B cell (primary cell): Measurements from ENCODE around the gene SCAMP3. TPM values are rescaled to one million over a fixed set of nuclear protein-coding genes. Genes with fewer than 3 reads are reported as not detected.
"Not testable (repeated sequence)": the region's sequence is repeated elsewhere in the genome, so short reads cannot be mapped to it uniquely, and the experiment has no call there.

Experiments used
- ATAC-seq: fragments of 200-7000 bp; cut with Tn5 transposase; one replicate; pipeline ENCODE4 v1.10.0; 2021; ENCODE audit warnings: low read depth, mild to moderate bottlenecking, moderate number of reproducible peaks, moderate library complexity
- CTCF ChIA-PET: fragments of 350-600 bp; sonication (Branson Sonifier 250); formaldehyde crosslinking; loops from one replicate; lab custom pipeline; 2021; ENCODE audit warnings: antibody characterized with exemption, inconsistent platforms; lab: Charles Lee
- POLR2A ChIA-PET: fragments of 350-600 bp; sonication (Branson Sonifier 250); formaldehyde crosslinking; loops from one replicate; lab custom pipeline; 2021; ENCODE audit warnings: antibody characterized with exemption; lab: Charles Lee
- DNase-seq: peaks from one replicate; pipeline ENCODE4 v3.0.0; 2013
- H2AFZ ChIP-seq: 2 replicates; pipeline ENCODE4 v1.6.1; 2012; ENCODE audit warnings: mild to moderate bottlenecking, low read depth, low read length; ENCODE audit not compliant: insufficient read depth, poor library complexity, severe bottlenecking
- H3K27ac ChIP-seq, 2 donors: 1 replicate in 1 of 2; 2 replicates in 1 of 2; pipeline ENCODE4 v1.5.1; 2012 to 2013; ENCODE audit warnings: low read length in 2 of 2, mild to moderate bottlenecking in 2 of 2, moderate library complexity in 1 of 2
- H3K27me3 ChIP-seq, 4 experiments: fragments of 200-600 bp in 1 of 4; sonication (generic) in 1 of 4; replicated peaks in 1 of 4; 1 replicate in 2 of 4; 2 replicates in 2 of 4; pipeline versions ENCODE4 v1.6.1 to v1.7.0; 2013 to 2016; ENCODE audit warnings: low read length in 3 of 4, mild to moderate bottlenecking in 2 of 4, mixed read lengths in 1 of 4, moderate library complexity in 1 of 4; ENCODE audit not compliant: insufficient read depth in 4 of 4, control insufficient read depth in 3 of 4; ENCODE audit errors: control extremely low read depth in 1 of 4
- H3K36me3 ChIP-seq, 2 experiments: replicated peaks in 1 of 2; 1 replicate in 1 of 2; 2 replicates in 1 of 2; pipeline versions ENCODE4 v1.6.1 to v1.7.1; 2013; ENCODE audit warnings: low read length in 1 of 2; ENCODE audit not compliant: insufficient read depth in 2 of 2, control insufficient read depth in 1 of 2; ENCODE audit errors: control extremely low read depth in 1 of 2, extremely low read depth in 1 of 2
- H3K4me1 ChIP-seq, 2 donors: fragments of 200-600 bp in 1 of 2; sonication (generic) in 1 of 2; 1 replicate in 1 of 2; 2 replicates in 1 of 2; pipeline versions ENCODE4 v1.5.1 to v1.6.1; 2013 to 2017; ENCODE audit warnings: low read length in 2 of 2; ENCODE audit not compliant: control insufficient read depth in 2 of 2, insufficient read depth in 2 of 2
- H3K4me2 ChIP-seq: replicated peaks from 2 replicates; pipeline ENCODE3; 2012; ENCODE audit warnings: mild to moderate bottlenecking, low read depth, low read length; ENCODE audit not compliant: poor library complexity, severe bottlenecking
- H3K4me3 ChIP-seq, 5 experiments: fragments of 200-600 bp in 1 of 5; sonication (generic) in 1 of 5; 1 replicate in 3 of 5; 2 replicates in 2 of 5; pipeline versions ENCODE4 v1.5.1 to v1.7.0; 2011 to 2016; ENCODE audit warnings: low read length in 4 of 5, mild to moderate bottlenecking in 4 of 5, low read depth in 2 of 5, control low read depth in 1 of 5, moderate library complexity in 1 of 5; ENCODE audit not compliant: insufficient read depth in 1 of 5; ENCODE audit errors: control extremely low read depth in 1 of 5, extremely low read depth in 1 of 5
- H3K79me2 ChIP-seq: fragments of 200-600 bp; sonication (generic); one replicate; pipeline ENCODE4 v1.6.0; 2016; ENCODE audit warnings: low read length; ENCODE audit not compliant: control insufficient read depth, insufficient read depth
- H3K9ac ChIP-seq: fragments of 200-600 bp; sonication (generic); 2 replicates; pipeline ENCODE4 v1.6.1; 2017; ENCODE audit warnings: mild to moderate bottlenecking, low read length, moderate library complexity
- H3K9me3 ChIP-seq, 3 donors: one replicate each; pipeline versions ENCODE4 v1.6.1 to v1.7.1; 2013; ENCODE audit warnings: low read length in 2 of 3; ENCODE audit not compliant: control insufficient read depth in 2 of 3, insufficient read depth in 1 of 3; ENCODE audit errors: control extremely low read depth in 1 of 3
- H4K20me1 ChIP-seq: 2 replicates; pipeline ENCODE4 v1.6.0; 2012; ENCODE audit warnings: mild to moderate bottlenecking, low read length; ENCODE audit not compliant: insufficient read depth, control insufficient read depth, poor library complexity, severe bottlenecking
- H3K27ac Mint-ChIP-seq: one replicate; pipeline ENCODE4 v1.8.0; 2021; ENCODE audit warnings: mixed read lengths
- H3K27me3 Mint-ChIP-seq: one replicate; pipeline ENCODE4 v1.8.0; 2021; ENCODE audit warnings: mixed read lengths
- H3K4me1 Mint-ChIP-seq: one replicate; pipeline ENCODE4 v1.8.0; 2021; ENCODE audit warnings: mixed read lengths
- H3K4me3 Mint-ChIP-seq: one replicate; pipeline ENCODE4 v1.8.0; 2021; ENCODE audit warnings: mixed read lengths
- H3K9me3 Mint-ChIP-seq: one replicate; pipeline ENCODE4 v1.8.0; 2022; ENCODE audit warnings: mixed read lengths; ENCODE audit not compliant: insufficient read depth
- WGBS: methylation state at CpG from one replicate; pipeline ENCODE4 v1.1.5; 2013; ENCODE audit warnings: missing lambda C conversion rate; ENCODE audit not compliant: insufficient coverage; 5-methylcytosine and 5-hydroxymethylcytosine counted together
- intact Hi-C: fragments of 100-400 bp; cut with micrococcal nuclease; formaldehyde crosslinking; loops from one replicate; pipeline ENCODE4 v1.10.0; 2022
- polyA plus RNA-seq: library from polyadenylated mRNA; depleted of rRNA; stranded (reverse); fragments of >200 nt; gene quantifications from 2 replicates; pipeline ENCODE4 v1.2.3, GENCODE V29; 2012
- total RNA-seq, 2 donors: library from RNA; stranded (reverse); fragments of 120-200 nt in 1 of 2; gene quantifications; 1 replicate in 1 of 2; 2 replicates in 1 of 2; pipeline versions ENCODE4 v1.2.3 to v1.2.4, GENCODE V29; 2013 to 2022

Gene SCAMP3
- total and polyA plus RNA-seq, 2 donors (not counting 1 experiment from before 2014, with no cell fraction given): 79.8 to 107 TPM

- H3K4me3 Mint-ChIP-seq: not testable (repeated sequence)
Observed at GRCh38 chr1:155233502-155233901, 28.7 kb downstream of the SCAMP3 start.

GRCh38 chr1:155232001-155232978 is 29.9 kb downstream of the SCAMP3 start:
- peaks cover 0 to 13% of the 10 kb centered on the region in 2 experiments for H3K36me3 ChIP-seq
- H3K4me1 Mint-ChIP-seq, H3K27me3 ChIP-seq, ATAC-seq, H3K27ac Mint-ChIP-seq, H3K9me3 ChIP-seq, H3K4me2 ChIP-seq, H3K4me3 Mint-ChIP-seq, H3K9ac ChIP-seq, H3K4me3 ChIP-seq, CTCF ChIA-PET, H4K20me1 ChIP-seq, H3K4me1 ChIP-seq, H2AFZ ChIP-seq, DNase-seq, H3K9me3 Mint-ChIP-seq, H3K79me2 ChIP-seq, intact Hi-C loops, H3K27me3 Mint-ChIP-seq, H3K27ac ChIP-seq: not testable (repeated sequence)
- POLR2A ChIA-PET: interaction anchor here (0.6 kb wide), 1 partner anchor 61 kb away, joined by 9 read pairs; no protein-coding TSS in a partner anchor
- 98% methylated on average over 6 of the region's 13 CpGs for WGBS

More at GRCh38 chr1:155233502-155233901, 28.7 kb downstream of the SCAMP3 start:
- H3K4me2 ChIP-seq, DNase-seq, H3K4me1 Mint-ChIP-seq, H3K79me2 ChIP-seq, H3K9me3 Mint-ChIP-seq, CTCF ChIA-PET, H3K9ac ChIP-seq, H3K27me3 Mint-ChIP-seq, POLR2A ChIA-PET, H3K27ac ChIP-seq, intact Hi-C loops, H3K27ac Mint-ChIP-seq, H3K4me1 ChIP-seq, H3K9me3 ChIP-seq, H4K20me1 ChIP-seq, H3K27me3 ChIP-seq, H2AFZ ChIP-seq, ATAC-seq, H3K4me3 ChIP-seq: not testable (repeated sequence)
- H3K36me3 ChIP-seq: peaks cover 0 to 20% of the 10 kb centered on the region in 2 experiments
- WGBS: 80% methylated on average over 1 of the region's 5 CpGs

- intact Hi-C loops, H3K4me2 ChIP-seq, H3K79me2 ChIP-seq, H3K4me3 ChIP-seq, H3K9me3 ChIP-seq, ATAC-seq, CTCF ChIA-PET, H3K9ac ChIP-seq, H3K9me3 Mint-ChIP-seq, H2AFZ ChIP-seq, DNase-seq, H3K27me3 ChIP-seq, H3K27ac Mint-ChIP-seq, H3K4me3 Mint-ChIP-seq, H3K36me3 ChIP-seq, POLR2A ChIA-PET, H3K27ac ChIP-seq, H4K20me1 ChIP-seq, H3K27me3 Mint-ChIP-seq: not testable (repeated sequence)
- 60% methylated on average over 3 of the region's 3 CpGs for WGBS
- H3K4me1 Mint-ChIP-seq: peaks cover 13% of the 10 kb centered on the region
- H3K4me1 ChIP-seq: peaks cover 7 to 17% of the 10 kb centered on the region in 2 donors
Observed at GRCh38 chr1:155231302-155231701, 30.9 kb downstream of the SCAMP3 start.
